ENCODE results near the gene HECW1.

HECW1 gene

GRCh38 chr7:43460733-43461348 is 348.4 kb downstream of the HECW1 start:
- Mint-ChIP-seq H3K4me3 (no peak overlapping the region), H3K9me3 (no peaks in the 10 kb centered on the region), H3K27ac (no peak overlapping the region), H3K4me1 (peaks cover 47% of the 10 kb centered on the region), H3K27me3 (ENCODE audit: low read depth, poor library complexity) (peaks cover 7% of the 10 kb centered on the region), H3K36me3 (ENCODE audit: low read depth) (no peaks in the 10 kb centered on the region)
- TF ChIP-seq CTCF (IDR thresholded peaks at IDR 0.05), result no peak
- no peak for DNase-seq

GRCh38 chr7:43461349-43462024 is 349.0 kb downstream of the HECW1 start:
- no peak for TF ChIP-seq CTCF (IDR thresholded peaks at IDR 0.05)
- H3K4me1 Mint-ChIP-seq, result peaks cover 47% of the 10 kb centered on the region
- H3K9me3 Mint-ChIP-seq, result no peaks in the 10 kb centered on the region
- DNase-seq, result no peak
- H3K27me3 Mint-ChIP-seq (ENCODE audit: low read depth, poor library complexity), result peaks cover 7% of the 10 kb centered on the region
- H3K4me3 Mint-ChIP-seq, result no peak overlapping the region
- no peaks in the 10 kb centered on the region for H3K36me3 Mint-ChIP-seq (ENCODE audit: low read depth)
- no peak overlapping the region for H3K27ac Mint-ChIP-seq

GRCh38 chr7:43462836-43463235 is 350.4 kb downstream of the HECW1 start:
- H3K36me3 Mint-ChIP-seq (ENCODE audit: low read depth), result no peaks in the 10 kb centered on the region
- H3K9me3 Mint-ChIP-seq, result no peaks in the 10 kb centered on the region
- H3K27ac Mint-ChIP-seq, result no peak overlapping the region
- H3K4me3 Mint-ChIP-seq, result no peak overlapping the region
- no peak for DNase-seq
- H3K27me3 Mint-ChIP-seq (ENCODE audit: low read depth, poor library complexity), result peaks cover 12% of the 10 kb centered on the region
- peaks cover 47% of the 10 kb centered on the region for H3K4me1 Mint-ChIP-seq
- no peak for TF ChIP-seq CTCF (IDR thresholded peaks at IDR 0.05)

- DNase-seq, result no peak
- Mint-ChIP-seq H3K36me3 (ENCODE audit: low read depth) (no peaks in the 10 kb centered on the region), H3K9me3 (no peaks in the 10 kb centered on the region), H3K27me3 (ENCODE audit: low read depth, poor library complexity) (peaks cover 12% of the 10 kb centered on the region), H3K4me3 (no peak overlapping the region), H3K4me1 (peaks cover 47% of the 10 kb centered on the region), H3K27ac (no peak overlapping the region)
- TF ChIP-seq CTCF (IDR thresholded peaks at IDR 0.05), result no peak
These were observed 351.0 kb downstream of the HECW1 start for GRCh38 chr7:43463401-43463980.

- Mint-ChIP-seq H3K36me3 (ENCODE audit: low read depth) (no peaks in the 10 kb centered on the region), H3K27ac (no peak overlapping the region), H3K9me3 (no peaks in the 10 kb centered on the region), H3K4me1 (peaks cover 34% of the 10 kb centered on the region), H3K4me3 (no peak overlapping the region), H3K27me3 (ENCODE audit: low read depth, poor library complexity) (peaks cover 16% of the 10 kb centered on the region)
- no peak for TF ChIP-seq CTCF (IDR thresholded peaks at IDR 0.05)
- no peak for DNase-seq
These were observed 353.4 kb downstream of the HECW1 start for GRCh38 chr7:43465581-43466554.
